GM12878 (cell line): ENCODE results near the gene BIRC7. TPM values are rescaled to one million over a fixed set of nuclear protein-coding genes. Genes with fewer than 3 reads are reported as not detected.

Experiments
- ATAC-seq: fragments of 200-7000 bp; cut with Tn5 transposase; 3 replicates; pipeline ENCODE4 v1.9.1; 2020; ENCODE audit warnings: mild to moderate bottlenecking, moderate library complexity
- BruUV-seq: library from RNA; stranded (reverse); fragments of 400-500 nt; replicated peaks from 2 replicates; lab custom pipeline; 2021; lab: Mats Ljungman, UMichigan
- CTCF ChIA-PET: fragments of 300-600 bp; sonication (Branson Sonifier 250); formaldehyde crosslinking; extraction: SDS; loops from one replicate; lab custom pipeline; 2021; ENCODE audit warnings: inconsistent platforms; lab: Yijun Ruan, JAX
- POLR2A ChIA-PET: fragments of 350-600 bp; formaldehyde crosslinking; extraction: SDS; loops from one replicate; lab custom pipeline; 2021; ENCODE audit warnings: inconsistent platforms; lab: Charles Lee
- RAD21 ChIA-PET: fragments of 300-600 bp; sonication (Branson Sonifier 250); formaldehyde crosslinking; loops from one replicate; lab custom pipeline; 2023; ENCODE audit warnings: antibody characterized with exemption; ENCODE audit not compliant: unreplicated experiment; lab: Charles Lee
- SMC1A ChIA-PET: fragments of 300-600 bp; sonication (Branson Sonifier 250); formaldehyde crosslinking; loops from one replicate; lab custom pipeline; 2023; ENCODE audit not compliant: unreplicated experiment, uncharacterized antibody; lab: Charles Lee
- DNase-seq: peaks from one replicate; pipeline ENCODE4 v3.0.0-alpha.2; 2011; ENCODE audit warnings: low read depth, low spot score
- FAIRE-seq: peaks from 3 replicates; lab custom pipeline; 2011; peaks lifted over from hg19 to GRCh38; lab: Jason Lieb, UNC
- H2AFZ ChIP-seq: 2 replicates; pipeline ENCODE4 v1.6.0; 2011; ENCODE audit warnings: low read depth, low read length, control low read depth; ENCODE audit not compliant: control insufficient read depth
- H3K27ac ChIP-seq: 2 replicates; pipeline ENCODE4 v1.5.1; 2011; ENCODE audit warnings: control low read depth; ENCODE audit not compliant: control insufficient read depth, insufficient read depth
- H3K27me3 ChIP-seq, 2 experiments: replicated peaks in 1 of 2; 2 replicates each; pipeline versions ENCODE4 v1.6.0 to v1.6.1; 2011; ENCODE audit warnings: low read length in 1 of 2; ENCODE audit not compliant: control insufficient read depth in 2 of 2, insufficient read depth in 2 of 2
- H3K36me3 ChIP-seq, 2 experiments: 2 replicates each; pipeline ENCODE4 v1.5.1; 2011; ENCODE audit warnings: low read length in 1 of 2; ENCODE audit not compliant: control insufficient read depth in 2 of 2, insufficient read depth in 2 of 2
- H3K4me1 ChIP-seq: 2 replicates; pipeline ENCODE4 v1.6.1; 2011; ENCODE audit warnings: mild to moderate bottlenecking, low read length, moderate library complexity, mixed read lengths; ENCODE audit not compliant: control insufficient read depth, insufficient read depth
- H3K4me2 ChIP-seq: 2 replicates; pipeline ENCODE4 v1.6.0; 2011; ENCODE audit warnings: control low read depth; ENCODE audit not compliant: control insufficient read depth, insufficient read depth
- H3K4me3 ChIP-seq: fragments of 200-600 bp; sonication (generic); 2 replicates; pipeline ENCODE4 v1.5.1; 2016
- H3K79me2 ChIP-seq: 2 replicates; pipeline ENCODE4 v1.6.0; 2011; ENCODE audit warnings: low read length; ENCODE audit not compliant: control insufficient read depth, insufficient read depth
- H3K9ac ChIP-seq: 2 replicates; pipeline ENCODE4 v1.8.0; 2011; ENCODE audit warnings: low read length, control low read depth, mixed read lengths; ENCODE audit not compliant: control insufficient read depth, insufficient read depth
- H3K9me3 ChIP-seq: replicated peaks from 3 replicates; pipeline ENCODE4 v1.5.1; 2011; ENCODE audit warnings: mild to moderate bottlenecking, low read length; ENCODE audit not compliant: control insufficient read depth, insufficient read depth
- H4K20me1 ChIP-seq: 2 replicates; pipeline ENCODE4 v1.6.0; 2011; ENCODE audit not compliant: control insufficient read depth, insufficient read depth
- EZH2 ChIP-seq: IDR thresholded peaks from 2 replicates; pipeline ENCODE4 v1.6.1; 2012; ENCODE audit warnings: low read depth, mild to moderate bottlenecking, control low read depth, inconsistent platforms, low read length, borderline replicate concordance; ENCODE audit not compliant: control insufficient read depth
- IKZF2 ChIP-seq, 2 experiments: fragments of 450-650 bp; IDR thresholded peaks; 2 replicates each; pipeline ENCODE4 v1.6.1; 2017; ENCODE audit warnings: mild to moderate bottlenecking in 2 of 2, moderate library complexity in 2 of 2
- PAX5 ChIP-seq: IDR thresholded peaks from 2 replicates; pipeline ENCODE4 v1.6.1; 2011; ENCODE audit warnings: low read depth, low read length, borderline replicate concordance
- SRF ChIP-seq, 2 experiments: IDR thresholded peaks; 2 replicates each; pipeline ENCODE4 v1.6.1; 2011; ENCODE audit warnings: low read depth in 2 of 2, low read length in 2 of 2, mild to moderate bottlenecking in 1 of 2, moderate library complexity in 1 of 2
- WGBS: methylation state at CpG from one replicate; pipeline ENCODE4 v1.1.6; 2016; ENCODE audit warnings: low lambda C conversion rate; ENCODE audit not compliant: insufficient replicate concordance, insufficient coverage; ENCODE audit errors: missing lambda C conversion rate; 5-methylcytosine and 5-hydroxymethylcytosine counted together
- in situ Hi-C: fragments of 300-500 bp; cut with MboI; formaldehyde crosslinking; loops from 9 replicates; pipeline ENCODE4 v1.14.3; 2018; ENCODE audit warnings: mixed read lengths
- intact Hi-C: fragments of 100-400 bp; cut with micrococcal nuclease; formaldehyde crosslinking; loops from one replicate; pipeline ENCODE4 v1.14.2; 2022; ENCODE audit not compliant: unreplicated experiment
- polyA plus RNA-seq, 11 experiments: library from polyadenylated mRNA; depleted of rRNA in 4 of 11; unstranded in 6 of 11; stranded (reverse) in 5 of 11; fragments of >200 nt; fragmentation: Nextera tagmentation in 4 of 11; fragmentation: Illumina TruSeq in 1 of 11; extraction: Ambion mirVana in 4 of 11; extraction: Trizol in 1 of 11; gene quantifications; 1 replicate in 1 of 11; 2 replicates in 10 of 11; pipeline versions ENCODE4 v1.2.1 to v1.2.3, GENCODE V29; 2011 to 2016; ENCODE audit warnings: inconsistent platforms in 2 of 11, missing spikeins in 2 of 11, low read depth in 1 of 11
- total RNA-seq, 4 experiments: library from RNA; depleted of rRNA in 3 of 4; stranded (reverse); fragments of >200 nt in 3 of 4; fragmentation: Illumina TruSeq in 1 of 4; extraction: Trizol in 1 of 4; gene quantifications; 2 replicates each; pipeline versions ENCODE4 v1.2.1 to v1.2.3, GENCODE V29; 2013 to 2021
- TF ChIP-seq, protein P1 (sequence below): IDR thresholded peaks from 2 replicates; pipeline ENCODE4 v1.6.1; 2012; ENCODE audit warnings: mild to moderate bottlenecking, low read depth, low read length
- TF ChIP-seq, protein P2 (sequence below): fragments of 450-650 bp; IDR thresholded peaks from 2 replicates; pipeline ENCODE4 v1.6.1; 2017; ENCODE audit warnings: borderline replicate concordance
- TF ChIP-seq, protein P3 (sequence below): IDR thresholded peaks from 2 replicates; pipeline ENCODE4 v1.6.1; 2011; ENCODE audit warnings: low read depth, low read length, improper control_type of control experiment, borderline replicate concordance

BIRC7 gene
- total and polyA plus RNA-seq, 10 of the 15 experiments (the other 5 are each of a cell fraction or from before 2014, with no cell fraction given): 0.31 TPM; not detected in 9

DNA sequence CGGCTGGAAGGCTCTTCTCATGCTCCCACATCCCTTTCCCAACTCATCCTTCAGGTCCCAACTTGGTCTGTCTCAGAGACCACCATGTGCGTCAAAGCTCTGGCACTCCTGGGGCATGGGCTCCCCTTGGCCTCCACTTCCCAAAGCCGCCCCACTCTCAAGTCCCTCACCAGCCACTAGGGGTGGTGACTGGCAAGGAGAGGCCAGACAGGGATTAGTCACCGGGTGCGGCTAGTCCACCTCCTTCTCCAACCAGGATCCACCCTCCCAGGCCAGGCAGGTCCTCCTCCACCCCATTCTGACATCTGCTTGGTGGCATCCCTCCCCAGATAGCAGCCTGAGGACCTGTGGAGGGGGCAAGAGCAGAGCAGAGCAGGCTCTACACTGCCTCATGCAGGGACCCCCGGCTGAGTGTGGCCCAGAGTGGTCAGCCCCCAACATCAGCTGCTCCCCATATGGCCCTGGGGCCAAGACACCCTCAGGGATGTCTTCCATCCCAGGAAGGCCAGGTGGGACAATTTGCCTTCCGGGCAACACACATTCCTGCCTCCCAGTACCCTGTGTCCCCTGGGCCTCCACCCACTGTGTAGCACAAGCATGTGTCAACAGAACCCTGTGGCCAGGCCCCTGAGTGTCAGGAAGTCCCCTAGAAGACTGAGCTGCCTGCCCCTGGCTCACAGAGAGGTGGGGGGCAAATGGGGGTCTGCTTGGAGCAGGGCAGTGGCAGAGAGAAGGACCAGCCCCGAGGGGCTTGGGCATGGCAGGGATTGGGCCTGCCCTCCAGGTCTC, 49.0 kb upstream of the BIRC7 start:
- no peak for TF ChIP-seq SRF (IDR thresholded peaks at IDR 0.05; ENCODE audit: low read depth in 2 of 2, low read length in 2 of 2)
- Histone ChIP-seq H2AFZ (no peak overlapping the region), H3K27ac (no peak overlapping the region), H3K9me3 (no peaks in the 10 kb centered on the region), H3K27me3 (no peaks in the 10 kb centered on the region), H3K4me2 (no peak overlapping the region), H3K4me3 (no peak overlapping the region), H3K9ac (no peak overlapping the region), H3K36me3 (no peaks in the 10 kb centered on the region), H4K20me1 (no peaks in the 10 kb centered on the region), H3K79me2 (no peaks in the 10 kb centered on the region), H3K4me1 (no peaks in the 10 kb centered on the region)
- no TSS peak for BruUV-seq
- DNase-seq (no peak), FAIRE-seq (no peak), ATAC-seq (no peak)
- in situ Hi-C loops: no loop called here
- CTCF ChIA-PET: interaction anchor here (0.9 kb wide), 1 partner anchor 13 kb away, joined by 3 read pairs; no protein-coding TSS in a partner anchor
- RAD21 ChIA-PET: no interaction called here
- SMC1A ChIA-PET: no interaction called here
- intact Hi-C loops: no loop called here
- WGBS: 65% methylated on average over 8 of the region's 8 CpGs
- POLR2A ChIA-PET: no interaction called here

DNA sequence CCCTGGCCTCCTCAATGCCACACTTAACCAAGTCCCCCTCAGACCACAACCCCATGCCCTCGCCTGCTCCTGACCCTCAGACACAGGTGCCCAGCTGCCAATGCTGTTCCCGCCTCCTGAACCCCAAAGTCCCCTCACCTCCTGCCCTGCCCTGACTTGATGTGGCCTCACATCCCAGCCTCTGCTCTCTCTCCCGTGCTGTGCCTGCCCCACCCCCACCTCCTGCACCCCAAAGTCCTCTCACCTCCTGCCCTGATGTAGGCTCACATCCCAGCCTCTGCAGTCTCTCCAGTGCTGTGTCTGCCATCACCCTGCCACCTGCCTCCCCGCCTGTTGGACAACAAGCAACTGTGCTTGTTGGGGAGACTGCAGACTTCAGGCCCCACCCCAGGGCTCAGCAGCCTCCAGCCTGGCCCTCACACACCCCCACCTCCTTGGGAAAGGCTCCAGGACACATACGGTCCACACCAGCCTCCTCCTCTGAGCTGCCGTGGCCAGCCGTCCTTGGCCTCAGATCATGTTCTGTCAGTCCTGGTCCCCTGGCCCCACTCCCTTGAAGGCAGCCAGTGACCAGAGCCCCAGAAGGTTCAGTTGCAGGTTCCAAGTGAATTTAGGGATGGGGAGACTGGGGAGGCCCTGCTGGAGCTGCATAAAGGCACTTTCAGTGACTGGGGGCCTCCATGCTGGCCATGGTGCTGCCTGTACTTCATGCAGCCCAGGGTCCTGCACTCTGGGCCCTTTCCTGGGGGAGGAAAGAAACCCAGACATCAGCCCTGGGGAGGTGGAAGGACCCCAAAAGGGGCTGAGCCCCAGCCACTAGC, 48.2 kb upstream of the BIRC7 start:
- no peaks in the 10 kb centered on the region for H3K36me3 ChIP-seq
- no peak overlapping the region for H3K9ac ChIP-seq
- no peak overlapping the region for H3K4me2 ChIP-seq
- POLR2A ChIA-PET: no interaction called here
- RAD21 ChIA-PET: no interaction called here
- FAIRE-seq (no peak), ATAC-seq (no peak), DNase-seq (no peak)
- no peaks in the 10 kb centered on the region for H3K9me3 ChIP-seq
- intact Hi-C loops: no loop called here
- H4K20me1 ChIP-seq: no peaks in the 10 kb centered on the region
- 51% methylated on average over 7 of the region's 7 CpGs for WGBS
- CTCF ChIA-PET: interaction anchor here (0.9 kb wide), 1 partner anchor 12 kb away, joined by 3 read pairs; no protein-coding TSS in a partner anchor
- no TSS peak for BruUV-seq
- no peaks in the 10 kb centered on the region for H3K4me1 ChIP-seq
- no peaks in the 10 kb centered on the region for H3K79me2 ChIP-seq
- H2AFZ ChIP-seq: no peak overlapping the region
- H3K4me3 ChIP-seq: no peak overlapping the region
- H3K27me3 ChIP-seq: no peaks in the 10 kb centered on the region
- in situ Hi-C loops: no loop called here
- SMC1A ChIA-PET: no interaction called here
- H3K27ac ChIP-seq: no peak overlapping the region
- TF ChIP-seq EZH2: no peak
- no peak for TF ChIP-seq PAX5
- TF ChIP-seq, protein P1, sequence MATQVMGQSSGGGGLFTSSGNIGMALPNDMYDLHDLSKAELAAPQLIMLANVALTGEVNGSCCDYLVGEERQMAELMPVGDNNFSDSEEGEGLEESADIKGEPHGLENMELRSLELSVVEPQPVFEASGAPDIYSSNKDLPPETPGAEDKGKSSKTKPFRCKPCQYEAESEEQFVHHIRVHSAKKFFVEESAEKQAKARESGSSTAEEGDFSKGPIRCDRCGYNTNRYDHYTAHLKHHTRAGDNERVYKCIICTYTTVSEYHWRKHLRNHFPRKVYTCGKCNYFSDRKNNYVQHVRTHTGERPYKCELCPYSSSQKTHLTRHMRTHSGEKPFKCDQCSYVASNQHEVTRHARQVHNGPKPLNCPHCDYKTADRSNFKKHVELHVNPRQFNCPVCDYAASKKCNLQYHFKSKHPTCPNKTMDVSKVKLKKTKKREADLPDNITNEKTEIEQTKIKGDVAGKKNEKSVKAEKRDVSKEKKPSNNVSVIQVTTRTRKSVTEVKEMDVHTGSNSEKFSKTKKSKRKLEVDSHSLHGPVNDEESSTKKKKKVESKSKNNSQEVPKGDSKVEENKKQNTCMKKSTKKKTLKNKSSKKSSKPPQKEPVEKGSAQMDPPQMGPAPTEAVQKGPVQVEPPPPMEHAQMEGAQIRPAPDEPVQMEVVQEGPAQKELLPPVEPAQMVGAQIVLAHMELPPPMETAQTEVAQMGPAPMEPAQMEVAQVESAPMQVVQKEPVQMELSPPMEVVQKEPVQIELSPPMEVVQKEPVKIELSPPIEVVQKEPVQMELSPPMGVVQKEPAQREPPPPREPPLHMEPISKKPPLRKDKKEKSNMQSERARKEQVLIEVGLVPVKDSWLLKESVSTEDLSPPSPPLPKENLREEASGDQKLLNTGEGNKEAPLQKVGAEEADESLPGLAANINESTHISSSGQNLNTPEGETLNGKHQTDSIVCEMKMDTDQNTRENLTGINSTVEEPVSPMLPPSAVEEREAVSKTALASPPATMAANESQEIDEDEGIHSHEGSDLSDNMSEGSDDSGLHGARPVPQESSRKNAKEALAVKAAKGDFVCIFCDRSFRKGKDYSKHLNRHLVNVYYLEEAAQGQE: no peak
- TF ChIP-seq, protein P2, sequence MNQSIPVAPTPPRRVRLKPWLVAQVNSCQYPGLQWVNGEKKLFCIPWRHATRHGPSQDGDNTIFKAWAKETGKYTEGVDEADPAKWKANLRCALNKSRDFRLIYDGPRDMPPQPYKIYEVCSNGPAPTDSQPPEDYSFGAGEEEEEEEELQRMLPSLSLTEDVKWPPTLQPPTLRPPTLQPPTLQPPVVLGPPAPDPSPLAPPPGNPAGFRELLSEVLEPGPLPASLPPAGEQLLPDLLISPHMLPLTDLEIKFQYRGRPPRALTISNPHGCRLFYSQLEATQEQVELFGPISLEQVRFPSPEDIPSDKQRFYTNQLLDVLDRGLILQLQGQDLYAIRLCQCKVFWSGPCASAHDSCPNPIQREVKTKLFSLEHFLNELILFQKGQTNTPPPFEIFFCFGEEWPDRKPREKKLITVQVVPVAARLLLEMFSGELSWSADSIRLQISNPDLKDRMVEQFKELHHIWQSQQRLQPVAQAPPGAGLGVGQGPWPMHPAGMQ: no peak
- TF ChIP-seq IKZF2 (IDR thresholded peaks at IDR 0.05): no peak
- TF ChIP-seq, protein P3, sequence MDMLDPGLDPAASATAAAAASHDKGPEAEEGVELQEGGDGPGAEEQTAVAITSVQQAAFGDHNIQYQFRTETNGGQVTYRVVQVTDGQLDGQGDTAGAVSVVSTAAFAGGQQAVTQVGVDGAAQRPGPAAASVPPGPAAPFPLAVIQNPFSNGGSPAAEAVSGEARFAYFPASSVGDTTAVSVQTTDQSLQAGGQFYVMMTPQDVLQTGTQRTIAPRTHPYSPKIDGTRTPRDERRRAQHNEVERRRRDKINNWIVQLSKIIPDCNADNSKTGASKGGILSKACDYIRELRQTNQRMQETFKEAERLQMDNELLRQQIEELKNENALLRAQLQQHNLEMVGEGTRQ: no peak
